Skin of body (tissue), 2 donors: ENCODE measurements around the gene PTPRD. TPM values are rescaled to one million over a fixed set of nuclear protein-coding genes. Genes with fewer than 3 reads are reported as not detected.

ENCODE experiments used
- DNase-seq: peaks from one replicate; lab custom pipeline; 2025; lab: John Stamatoyannopoulos, UW
- total RNA-seq: library from RNA; depleted of rRNA; stranded (reverse); fragments of >200 nt; gene quantifications from one replicate; pipeline ENCODE4 v1.2.3, GENCODE V29; 2014

PTPRD gene
- total RNA-seq, 1 donor from 2014 or later = 29.9 TPM

DNA sequence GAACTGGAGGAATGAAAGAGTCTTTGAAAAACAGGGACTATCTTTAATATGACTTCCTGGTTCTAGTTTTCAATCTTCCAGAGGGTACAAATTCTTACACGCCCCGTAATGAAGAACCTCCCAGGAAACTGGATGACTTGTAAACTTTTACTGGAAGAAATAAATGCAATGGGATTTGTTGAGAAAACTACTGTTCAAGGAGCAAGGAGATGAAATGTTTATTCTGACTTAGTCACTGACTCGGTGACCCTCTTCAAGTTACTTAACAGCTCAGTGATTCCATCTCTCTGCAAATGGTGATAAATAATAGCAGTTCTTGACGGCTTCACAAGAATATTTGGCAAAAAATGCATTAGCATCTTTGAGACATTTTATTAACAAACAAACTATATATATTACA, 858.6 kb downstream of the PTPRD start:
- DNase-seq = no peak

DNA sequence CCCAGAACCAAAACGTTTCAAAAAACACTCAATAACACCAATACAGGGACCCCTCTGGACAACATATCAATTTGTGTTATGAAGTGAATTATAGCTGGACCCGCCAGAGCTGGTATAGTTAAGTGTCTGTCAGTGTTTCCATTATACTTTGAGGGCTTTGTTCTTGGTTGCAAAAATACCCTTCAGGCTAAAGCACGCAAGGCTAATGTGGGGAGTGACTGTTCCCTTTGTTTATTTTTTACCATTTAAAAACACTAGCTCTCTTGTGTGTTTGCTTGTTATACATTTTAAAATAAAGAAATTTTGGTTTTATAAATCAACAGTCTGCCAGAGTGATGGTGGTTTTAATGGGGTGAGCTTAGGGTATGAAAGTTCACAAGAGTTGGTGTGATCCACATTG, 859.5 kb downstream of the PTPRD start:
- no peak for DNase-seq

DNA sequence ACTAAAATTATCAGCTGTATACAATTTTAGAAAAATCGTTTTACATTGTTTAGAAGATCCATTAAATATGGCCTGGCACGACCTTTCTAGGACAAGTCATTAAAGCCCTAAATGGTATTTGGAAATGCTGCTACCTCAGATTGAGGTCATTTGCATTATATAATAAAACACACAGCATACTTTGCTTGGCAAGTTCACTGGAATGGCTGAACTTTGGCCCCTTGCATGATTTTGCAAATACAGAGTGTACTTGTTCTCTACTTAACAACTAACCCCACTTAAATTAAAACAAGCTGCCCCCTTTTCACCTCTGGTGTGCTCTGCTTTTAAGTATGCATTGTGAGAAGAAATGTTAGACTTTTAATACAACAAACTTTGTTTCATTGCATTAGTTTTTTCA, 860.1 kb downstream of the PTPRD start:
- DNase-seq = peak; percentile 7

DNA sequence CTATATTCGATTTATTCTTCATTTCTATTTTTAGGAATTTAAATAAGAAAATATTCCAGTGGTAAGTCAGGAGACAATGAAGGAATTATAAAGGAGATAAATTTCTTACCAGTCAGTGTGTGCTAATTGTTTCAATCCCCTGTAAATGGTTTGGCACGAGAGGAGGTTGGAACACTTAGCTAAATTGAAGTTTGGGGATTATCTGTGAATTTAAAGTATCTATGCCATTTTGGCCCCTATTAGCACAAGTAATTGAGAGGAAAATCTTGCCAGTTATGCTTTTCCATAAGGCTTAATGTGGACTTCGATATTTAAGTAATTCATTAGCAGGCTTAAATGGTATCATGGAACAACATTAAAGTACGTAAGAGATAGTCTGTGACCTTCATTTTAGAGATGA, 860.8 kb downstream of the PTPRD start:
- DNase-seq = no peak

DNA sequence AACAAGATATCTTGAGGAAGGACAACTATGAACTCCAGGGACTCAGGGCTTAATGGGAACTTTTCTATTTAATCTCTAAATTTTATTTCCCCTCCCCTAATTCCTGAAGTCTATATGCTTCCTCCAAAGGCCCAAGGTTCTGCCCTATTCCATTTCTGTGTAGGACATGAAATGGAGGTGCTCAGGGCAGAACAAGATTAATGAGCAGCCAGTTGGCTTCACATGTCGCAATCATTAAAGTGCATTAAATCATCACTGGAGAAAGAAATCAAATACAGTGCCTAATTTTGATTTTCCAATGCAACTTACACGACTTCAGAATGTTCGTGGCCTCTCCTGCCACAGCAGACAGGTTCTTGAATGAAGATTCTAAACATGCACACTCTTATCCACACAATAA, 862.1 kb downstream of the PTPRD start:
- DNase-seq = no peak

DNA sequence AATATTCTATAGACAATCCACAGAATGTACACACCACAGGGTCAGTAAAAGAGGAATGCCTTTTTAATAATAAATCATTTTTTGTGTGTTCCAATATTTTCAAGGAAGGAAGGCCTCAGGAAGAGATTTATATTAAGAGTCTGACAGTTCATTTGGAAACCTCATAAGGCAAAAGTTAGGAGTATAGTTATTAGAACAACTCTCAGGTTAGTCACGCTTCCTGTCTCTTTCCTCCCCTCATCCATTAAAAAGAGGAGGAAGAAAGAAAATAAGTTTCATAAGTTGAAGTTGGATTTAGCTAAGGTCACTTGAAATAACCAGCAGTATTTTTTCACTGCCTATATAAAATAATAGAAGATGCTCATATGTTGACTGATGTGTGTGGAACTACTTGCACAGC, 863.2 kb downstream of the PTPRD start:
- no peak for DNase-seq

DNA sequence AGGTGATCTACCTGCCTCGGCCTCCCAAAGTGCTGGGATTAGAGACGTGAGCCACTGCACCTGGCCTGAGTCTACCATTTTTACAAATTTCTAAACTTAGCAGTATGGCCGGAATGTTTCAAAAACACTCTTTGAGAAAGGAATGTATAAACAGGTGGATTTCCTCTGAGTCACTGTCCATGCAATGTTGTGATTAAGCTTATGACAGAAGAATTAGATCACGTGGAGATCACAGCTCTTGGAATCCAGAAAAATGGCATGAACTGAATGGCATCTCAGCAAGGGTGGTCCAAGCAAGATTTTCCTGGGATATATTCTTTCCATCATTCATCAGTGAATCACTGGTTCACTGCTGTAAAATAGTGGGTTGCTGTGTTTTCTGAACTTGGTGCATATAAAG, 865.0 kb downstream of the PTPRD start:
- no peak for DNase-seq

DNA sequence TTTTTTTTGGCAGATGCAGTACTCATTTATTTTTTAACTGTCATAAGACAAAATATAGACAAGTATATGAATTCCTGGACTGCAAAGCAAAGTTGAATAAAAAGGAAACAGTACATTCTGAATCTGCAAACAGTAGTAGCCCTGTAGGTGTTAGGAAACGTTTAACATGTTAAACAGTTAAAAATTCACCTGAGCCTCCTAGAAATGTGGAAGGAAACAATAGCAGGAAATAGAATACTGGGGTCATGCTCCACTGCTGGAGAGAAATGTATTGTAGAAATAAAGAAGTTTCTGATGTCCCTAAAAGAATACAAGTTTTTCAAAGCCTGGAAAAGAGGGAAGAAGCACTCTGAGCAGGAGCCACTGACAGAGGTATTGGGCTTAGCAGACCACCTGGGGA, 866.0 kb downstream of the PTPRD start:
- DNase-seq = no peak

DNA sequence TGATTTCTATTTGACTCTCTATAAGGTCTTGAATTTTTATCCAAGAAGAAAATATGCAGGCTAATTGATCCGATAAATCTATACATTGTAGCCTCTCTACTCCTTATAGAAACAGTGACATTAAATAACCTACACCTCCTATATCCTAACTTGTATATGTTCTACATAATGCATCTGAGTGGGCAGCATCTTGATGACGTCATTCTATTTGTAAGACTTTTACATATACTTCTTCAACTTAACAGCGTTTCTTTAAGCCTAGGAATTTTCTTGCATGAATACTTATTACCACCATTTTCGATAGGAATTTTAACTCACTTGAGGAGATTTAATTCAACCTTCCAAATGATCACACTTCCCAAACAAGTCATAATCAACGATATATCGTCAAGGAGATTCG, 869.0 kb downstream of the PTPRD start:
- no peak for DNase-seq

DNA sequence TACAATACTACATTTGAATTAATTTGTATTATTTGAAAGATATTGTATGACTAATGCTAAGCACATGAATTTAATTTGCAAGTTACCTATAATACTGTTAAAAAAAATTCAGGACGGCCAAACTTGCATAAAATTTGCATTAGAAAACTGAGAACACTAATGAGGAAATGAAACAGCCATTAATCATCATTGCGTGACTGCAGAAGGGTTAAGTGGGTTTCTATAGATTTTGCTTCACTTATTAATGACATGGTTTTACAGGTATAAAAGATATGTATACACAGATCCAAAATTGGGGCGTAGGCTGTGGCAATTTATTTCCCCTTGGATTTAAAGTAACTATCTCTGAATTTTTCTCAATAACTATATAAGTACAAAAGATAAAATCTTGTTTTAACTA, 882.6 kb downstream of the PTPRD start:
- DNase-seq = no peak

DNA sequence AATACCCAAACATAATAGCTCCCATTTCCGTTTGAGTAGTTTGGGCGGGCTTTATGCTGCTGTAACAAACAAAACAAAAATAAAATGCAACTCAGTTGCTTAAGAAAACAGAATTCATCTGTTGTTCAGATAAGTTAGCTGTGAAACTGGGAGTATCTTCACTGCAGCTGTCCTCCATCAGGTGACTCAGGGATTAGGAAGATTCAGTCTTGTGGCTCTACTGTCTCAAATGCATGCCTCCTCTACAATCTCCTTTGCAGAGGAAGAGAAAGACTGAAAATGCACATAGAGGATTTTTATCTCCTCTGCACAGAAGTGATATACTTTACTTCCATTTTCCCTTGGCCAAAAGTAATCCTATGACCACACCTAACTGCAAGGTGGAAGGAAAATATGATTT, 883.7 kb downstream of the PTPRD start:
- no peak for DNase-seq

DNA sequence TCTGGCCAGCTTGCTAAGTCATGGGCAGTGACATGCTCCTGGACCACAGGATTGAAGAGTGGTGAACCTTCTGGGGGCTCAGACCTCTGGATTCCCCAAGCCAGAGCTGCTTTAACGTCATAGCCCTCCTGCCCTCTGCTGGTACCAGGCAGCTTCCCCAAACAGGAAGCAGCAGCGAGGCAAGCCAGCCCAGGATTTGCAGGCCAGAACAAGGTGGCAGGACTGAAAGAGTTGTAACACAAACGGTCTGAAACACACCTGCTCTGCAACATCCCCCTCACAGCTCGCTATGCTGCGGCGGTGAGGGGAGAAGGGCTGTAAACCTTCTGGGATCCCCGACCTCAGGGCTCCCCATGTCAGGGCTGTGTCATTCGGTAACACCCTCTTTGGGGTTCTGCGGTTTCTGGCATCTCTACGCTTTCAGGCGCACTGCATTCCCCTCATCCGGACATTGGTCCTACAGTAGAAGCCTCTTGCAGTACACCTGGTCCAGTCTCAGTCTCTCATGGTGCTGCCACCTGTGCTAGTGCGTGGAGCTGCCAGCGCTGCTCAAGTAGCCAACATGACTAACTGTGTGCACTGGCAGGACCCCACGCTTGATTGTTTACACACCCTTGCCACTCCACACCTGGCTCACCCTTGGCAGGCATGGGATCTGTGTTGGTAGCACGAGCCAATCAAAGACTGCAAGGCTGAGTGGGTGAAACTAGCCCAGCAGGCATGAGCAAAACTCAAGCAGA, 893.3 kb downstream of the PTPRD start:
- no peak for DNase-seq

DNA sequence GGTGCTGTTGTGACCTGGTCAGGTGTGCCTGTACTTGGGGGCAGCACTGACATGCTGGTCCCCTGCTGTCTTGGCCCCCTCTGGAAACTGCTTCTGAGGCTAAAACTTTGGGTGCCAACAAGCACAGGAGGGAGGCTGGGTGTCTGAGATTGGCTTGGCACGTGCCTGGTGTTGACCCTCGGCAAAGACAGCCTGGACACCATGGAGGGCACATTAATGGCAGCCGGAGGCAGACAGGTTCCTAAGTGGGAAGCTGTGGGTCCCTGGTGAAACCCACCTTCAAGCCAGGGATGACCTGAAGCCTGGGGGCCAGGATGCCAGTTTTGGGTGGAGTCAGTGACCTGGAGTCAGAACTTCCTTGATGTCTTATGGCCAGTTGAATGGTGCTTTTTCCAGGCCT, 894.1 kb downstream of the PTPRD start:
- no peak for DNase-seq

DNA sequence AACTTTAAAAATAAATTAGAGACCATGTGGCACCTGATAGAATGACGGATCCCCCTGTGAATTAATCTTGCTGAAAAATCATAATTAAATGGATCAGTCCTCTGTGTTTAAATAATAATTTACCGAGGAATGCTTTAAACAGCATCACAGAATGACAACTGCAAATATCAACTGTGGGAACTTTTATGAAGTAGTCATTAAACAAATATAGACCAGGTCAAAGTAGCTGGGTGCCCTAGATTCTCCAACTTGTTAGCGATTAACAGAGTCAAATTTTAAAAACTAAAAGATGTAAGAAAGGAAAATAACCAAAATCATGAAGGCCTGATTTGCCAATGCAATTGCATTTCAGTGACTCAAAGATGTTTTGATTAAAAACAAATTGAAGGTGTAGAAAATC, 933.4 kb downstream of the PTPRD start:
- DNase-seq = no peak

DNA sequence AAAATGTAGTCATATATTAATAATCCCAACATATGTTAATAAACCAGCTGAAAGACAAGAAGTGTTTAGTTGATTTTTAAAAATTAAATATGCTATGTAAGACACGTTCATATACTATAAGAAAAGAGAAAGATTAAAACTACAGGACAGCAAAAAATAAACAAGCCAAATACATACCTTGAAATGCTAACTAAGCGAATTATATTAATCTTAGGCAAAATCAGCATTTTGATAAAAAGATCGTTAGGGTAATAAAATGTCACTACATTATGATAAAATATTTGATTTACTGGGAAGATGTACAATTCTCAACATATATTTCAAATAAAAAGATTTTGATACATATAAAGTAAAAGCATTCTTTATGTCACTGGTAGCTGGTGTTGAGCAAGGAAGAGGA, 938.3 kb downstream of the PTPRD start:
- no peak for DNase-seq

DNA sequence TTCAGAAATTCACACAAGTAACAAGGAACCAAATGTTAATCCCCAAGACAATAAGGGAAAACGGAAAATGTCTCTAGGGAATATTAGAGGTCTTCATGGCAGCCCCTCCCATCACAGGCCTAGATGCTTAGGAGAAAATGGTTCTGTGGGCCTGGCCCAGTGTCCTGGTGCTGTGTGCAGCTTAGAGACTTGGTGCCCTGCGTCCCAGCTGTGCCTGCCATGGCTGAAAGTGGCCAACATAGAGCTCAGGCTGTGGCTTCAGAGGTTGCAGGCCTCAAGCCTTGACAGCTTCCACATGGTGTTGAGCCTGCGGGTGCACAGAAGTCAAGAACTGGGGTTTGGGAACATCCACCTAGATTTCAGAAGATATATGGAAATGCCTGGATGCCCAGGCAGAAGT, 942.3 kb downstream of the PTPRD start:
- no peak for DNase-seq

DNA sequence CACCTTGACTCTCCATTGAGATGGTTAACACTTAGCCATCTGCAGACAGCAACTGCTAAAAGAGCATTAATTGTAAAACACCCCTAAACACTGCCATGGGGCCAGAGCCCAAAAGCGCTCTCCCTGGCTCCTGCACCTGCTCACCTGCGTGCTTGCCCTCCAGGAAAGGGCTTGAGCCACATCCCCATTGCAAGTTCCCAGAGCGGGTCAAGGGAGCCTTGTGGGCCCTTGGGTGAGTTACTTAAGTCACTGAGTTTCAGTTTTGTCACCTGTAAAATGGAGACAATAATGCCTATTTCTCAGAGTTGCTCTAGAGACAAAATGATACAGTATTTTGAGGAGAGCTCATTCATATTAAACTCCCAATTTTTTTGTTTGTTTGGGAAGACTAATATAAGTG, 967.8 kb downstream of the PTPRD start:
- DNase-seq = no peak

DNA sequence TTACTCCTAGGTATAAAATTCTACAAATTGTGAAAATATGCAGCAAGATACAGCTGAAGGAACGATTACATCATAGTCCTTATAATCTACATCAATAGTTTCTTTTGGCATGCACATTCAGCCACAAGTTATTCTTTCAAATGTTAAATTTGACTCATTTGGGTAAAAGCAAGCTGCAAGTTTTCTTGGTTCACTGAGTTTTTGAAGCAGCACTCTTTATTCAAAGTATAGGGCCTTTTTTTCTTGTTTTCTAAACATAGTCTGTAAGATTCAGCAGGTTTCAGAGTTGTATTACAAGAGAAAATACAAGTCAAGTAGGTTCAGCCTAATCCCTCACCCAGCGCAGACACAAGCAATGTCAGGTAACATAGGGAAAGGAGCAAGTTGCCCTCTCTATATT, 981.5 kb downstream of the PTPRD start:
- no peak for DNase-seq

DNA sequence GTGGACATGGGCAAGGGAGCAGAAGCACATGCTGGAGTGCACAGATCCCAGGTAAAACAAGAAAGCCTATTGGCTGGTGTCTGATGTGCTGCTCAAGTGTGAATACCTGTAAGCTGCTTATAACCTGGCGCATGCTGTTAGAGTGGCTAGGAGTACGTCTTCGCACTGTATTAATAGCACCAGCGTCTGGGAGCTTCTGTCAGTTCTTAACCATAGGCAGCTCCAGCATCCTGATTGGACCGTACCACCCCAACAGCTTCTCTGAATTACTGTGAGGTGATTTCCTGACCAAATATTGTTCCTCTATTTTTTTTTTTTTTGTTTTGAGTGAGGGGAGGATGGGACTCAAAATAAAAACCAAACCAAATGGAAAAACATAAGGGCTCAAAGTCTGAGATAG, 987.6 kb downstream of the PTPRD start:
- no peak for DNase-seq

DNA sequence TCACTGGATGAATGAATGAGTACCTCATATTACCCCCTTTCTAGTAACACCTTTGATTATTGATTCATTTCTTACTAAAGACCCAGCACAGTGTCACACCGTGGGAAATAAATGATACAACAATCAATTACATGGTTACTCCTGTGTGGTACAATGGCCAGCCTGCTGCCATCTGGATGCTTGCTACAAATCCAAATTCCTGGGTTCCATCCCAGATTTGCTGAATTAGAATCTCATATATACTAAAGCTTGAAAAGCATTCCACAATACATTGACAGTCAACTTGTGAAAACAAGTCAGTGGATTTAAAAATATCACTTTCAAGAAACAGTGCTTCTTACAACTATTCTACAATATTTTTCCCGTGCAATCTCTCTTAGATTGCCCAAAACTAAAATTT, 989.3 kb downstream of the PTPRD start:
- no peak for DNase-seq

DNA sequence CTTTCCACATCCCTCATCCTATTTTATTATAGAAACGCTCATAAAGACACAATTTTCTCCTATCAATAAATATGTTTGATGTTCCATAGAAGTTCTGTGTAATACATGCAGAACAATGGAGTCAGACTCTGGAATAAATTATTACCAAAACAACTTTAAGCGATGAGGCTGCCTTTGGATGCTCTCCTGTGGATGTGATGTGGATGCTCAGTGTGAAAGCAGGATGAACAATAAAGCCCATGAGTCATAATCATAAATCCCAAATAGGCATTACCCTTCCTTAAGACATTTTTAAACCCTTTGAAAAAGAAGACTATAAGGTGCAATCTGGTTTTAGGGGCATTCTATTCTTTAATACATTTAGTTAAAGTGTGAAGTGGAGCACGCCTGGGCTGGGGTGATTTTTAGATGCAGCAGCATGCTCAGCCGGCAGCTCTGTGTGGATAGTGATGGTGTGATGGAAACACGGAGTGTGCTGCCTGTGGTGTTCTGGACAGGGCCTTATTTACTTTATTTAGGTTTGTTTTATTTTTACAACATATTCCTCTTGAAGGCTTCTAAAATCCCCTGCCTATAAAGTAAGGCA, 991.4 kb downstream of the PTPRD start:
- DNase-seq = no peak

DNA sequence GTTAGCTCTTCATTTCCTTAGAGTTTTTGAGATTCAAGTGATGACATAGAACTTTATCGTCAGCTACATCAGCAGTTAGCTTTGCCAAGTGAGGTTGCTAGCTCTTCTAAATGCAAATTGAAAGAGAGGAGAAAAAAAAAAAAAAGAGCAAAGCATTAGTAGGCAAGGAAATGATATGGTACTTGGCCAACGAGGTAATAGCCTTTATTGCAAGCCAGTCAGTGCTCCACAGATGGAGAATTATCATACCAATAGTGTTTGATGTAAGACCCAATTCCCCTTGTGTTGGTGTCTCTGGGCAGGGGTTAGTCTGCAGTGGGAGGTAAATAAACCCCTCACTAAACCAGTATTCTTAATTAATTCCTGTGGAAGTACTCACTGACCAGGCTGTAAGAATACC, 992.1 kb downstream of the PTPRD start:
- DNase-seq = no peak

DNA sequence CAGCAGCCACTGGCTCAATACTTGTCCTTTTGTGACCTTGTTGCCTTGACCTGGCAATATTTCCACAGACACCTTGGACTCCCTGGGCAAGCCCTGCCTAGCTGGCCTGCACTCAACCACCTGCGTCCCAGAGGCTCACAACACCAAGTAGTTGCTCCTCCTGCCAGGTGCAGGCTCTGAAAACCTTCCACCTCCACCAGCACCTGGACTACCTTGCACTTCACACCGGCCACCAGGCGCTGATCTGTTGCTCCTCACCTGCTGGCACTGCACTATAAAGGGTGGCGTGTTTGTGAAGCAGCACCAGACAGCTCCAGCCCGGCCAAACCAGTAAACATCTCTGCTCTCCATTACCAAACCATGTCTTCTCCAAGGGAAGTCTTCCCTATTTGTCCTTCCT, 997.7 kb downstream of the PTPRD start:
- DNase-seq = no peak

DNA sequence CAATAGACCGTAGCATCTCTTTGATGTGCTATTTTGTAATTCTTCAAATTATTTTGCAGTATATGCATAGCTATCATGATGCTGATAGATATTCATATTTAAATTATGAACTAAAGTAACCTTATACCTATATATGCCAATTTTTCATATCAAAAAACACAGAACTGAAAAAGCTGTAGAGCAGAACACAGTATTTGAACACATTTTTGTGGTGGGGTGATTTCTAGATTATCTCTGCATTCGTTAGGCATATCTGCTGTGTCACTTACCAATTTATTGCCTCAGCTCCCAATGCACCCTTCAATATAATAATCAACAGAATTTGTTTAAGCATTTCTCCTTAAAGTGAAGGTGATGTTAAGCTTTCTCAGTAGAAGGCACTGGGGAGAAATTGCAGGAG, 998.2 kb downstream of the PTPRD start:
- no peak for DNase-seq
